GM21526 (cell line): ENCODE data around the gene RNF4.

Experiments used
- ATAC-seq: cut with Tn5 transposase; IDR thresholded peaks from one replicate; pipeline ENCODE4 v1.9.1; 2021; ENCODE audit warnings: moderate library complexity; ENCODE audit not compliant: unreplicated experiment, low FRiP score

Gene RNF4

GRCh38 chr4:2437475-2438215 is 31.3 kb upstream of the RNF4 start:
- ATAC-seq: no peak

DNA sequence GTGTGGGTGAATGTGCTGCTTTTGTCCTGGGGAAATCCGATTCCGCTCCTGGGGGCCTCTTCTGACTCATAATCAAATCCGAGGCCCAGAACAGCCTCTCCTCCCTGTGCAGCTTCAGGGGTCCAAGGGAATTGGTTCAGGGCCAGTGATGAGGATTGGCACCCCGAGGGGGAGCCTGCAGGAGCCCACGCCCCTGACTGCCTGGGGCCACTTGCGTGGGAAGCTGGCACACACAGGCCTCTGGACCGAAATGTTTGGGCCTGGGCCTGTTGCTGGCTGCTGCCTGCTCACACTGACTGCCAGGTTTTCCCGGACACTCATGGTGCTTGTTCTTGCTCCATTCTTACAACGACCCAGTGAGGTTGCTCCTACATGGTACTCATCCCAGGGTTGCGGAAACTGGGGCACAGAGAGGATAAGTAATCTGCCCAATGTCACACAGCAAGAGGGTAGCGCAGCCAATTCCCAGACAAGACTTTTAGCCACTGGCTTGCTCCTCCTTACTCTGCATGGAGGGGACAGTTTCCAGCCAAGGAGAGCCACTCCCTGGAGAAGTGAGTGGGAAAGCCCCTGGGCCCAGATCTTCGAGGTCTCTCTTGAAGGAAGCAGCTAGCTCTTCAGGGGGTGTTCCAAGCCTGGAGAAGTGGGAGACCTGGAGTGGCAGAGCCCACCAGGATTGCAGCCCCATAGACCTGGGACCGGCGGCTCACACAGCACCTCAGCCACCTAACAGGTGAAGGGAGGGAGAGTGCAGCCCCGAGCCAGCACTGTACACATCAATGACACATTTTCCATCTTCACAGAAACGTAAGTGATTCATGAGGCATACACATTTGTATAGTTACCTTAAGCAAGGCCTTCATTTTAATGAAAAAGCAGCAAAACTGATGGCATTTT is 29.8 kb upstream of the RNF4 start:
- ATAC-seq: no peak

DNA sequence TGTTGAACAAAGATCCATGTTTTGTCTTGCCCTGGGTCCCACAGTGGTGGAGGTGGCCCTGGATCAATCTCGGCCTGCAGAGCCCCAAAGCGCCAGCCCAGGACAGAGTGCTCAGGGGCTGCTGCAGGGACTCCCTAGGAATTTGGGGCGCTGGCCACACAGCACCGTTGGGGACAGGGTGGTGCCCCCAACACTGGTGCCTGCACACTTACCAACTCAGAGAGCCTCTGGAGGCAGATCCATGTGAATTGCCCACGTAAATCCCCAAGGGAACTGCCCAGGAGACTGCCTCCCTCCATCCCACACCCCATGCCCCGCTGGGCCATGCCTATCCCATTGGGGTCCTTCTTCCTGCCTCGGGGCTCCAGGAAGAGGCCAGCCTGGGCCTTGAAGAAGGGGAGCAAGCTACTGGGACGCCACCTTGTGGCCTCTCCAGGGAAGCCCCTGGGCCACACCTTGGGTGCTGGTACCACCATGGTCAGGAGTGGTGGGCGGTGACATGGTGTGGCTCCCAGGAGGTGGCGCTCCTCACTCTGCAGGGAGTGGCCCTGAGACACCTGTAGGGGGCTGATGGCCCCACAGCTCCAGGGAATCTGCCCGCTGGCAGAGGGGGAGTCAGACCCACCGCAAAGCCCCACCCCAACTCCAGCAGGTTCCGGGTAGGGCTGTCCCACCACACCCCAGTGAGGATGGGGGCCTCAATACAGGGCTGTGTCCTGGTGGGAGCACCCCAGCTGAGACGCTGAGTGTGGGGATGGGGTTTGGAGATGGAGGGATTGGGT is 27.3 kb upstream of the RNF4 start:
- peak; percentile 79 for ATAC-seq

DNA sequence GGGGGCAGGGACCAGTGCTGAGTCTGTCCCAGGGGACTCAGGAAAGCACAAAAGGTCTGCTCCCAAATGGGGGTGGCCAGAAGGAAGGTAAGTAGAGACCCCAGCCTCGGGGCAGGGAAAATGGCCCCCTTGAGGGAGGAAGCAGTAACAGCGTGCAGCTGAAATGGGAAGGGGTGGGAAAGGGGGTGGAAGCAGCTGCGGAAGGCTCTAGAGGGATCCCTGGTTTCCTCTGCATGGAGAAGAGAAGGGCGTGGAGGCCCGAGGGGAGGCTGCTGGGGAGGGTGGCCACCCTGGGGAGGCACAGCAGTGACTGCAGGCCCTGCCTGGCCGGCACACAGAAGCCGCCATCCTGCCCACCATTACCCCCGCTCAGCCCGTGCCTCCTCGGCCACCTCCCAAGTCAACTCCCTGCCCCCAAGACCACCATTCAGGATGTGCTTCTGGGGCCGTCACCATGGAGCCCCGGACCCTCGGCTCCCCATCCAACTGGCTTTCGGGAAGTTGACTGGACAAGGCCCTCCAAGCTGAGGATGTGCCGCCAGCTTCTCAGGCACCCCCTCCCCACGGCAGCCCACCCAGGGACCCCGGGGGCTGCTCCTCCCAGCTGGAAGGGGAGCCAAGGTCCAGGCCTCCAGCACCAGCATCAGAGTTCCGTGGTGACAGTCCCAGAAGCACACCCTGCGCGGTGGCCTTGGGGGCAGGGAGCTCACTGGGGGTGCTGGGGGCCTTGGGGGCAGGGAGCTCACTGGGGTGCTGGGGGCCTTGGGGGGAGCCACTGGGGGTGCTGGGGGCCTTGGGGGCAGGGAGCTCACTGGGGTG is 26.5 kb upstream of the RNF4 start:
- ATAC-seq: no peak

DNA sequence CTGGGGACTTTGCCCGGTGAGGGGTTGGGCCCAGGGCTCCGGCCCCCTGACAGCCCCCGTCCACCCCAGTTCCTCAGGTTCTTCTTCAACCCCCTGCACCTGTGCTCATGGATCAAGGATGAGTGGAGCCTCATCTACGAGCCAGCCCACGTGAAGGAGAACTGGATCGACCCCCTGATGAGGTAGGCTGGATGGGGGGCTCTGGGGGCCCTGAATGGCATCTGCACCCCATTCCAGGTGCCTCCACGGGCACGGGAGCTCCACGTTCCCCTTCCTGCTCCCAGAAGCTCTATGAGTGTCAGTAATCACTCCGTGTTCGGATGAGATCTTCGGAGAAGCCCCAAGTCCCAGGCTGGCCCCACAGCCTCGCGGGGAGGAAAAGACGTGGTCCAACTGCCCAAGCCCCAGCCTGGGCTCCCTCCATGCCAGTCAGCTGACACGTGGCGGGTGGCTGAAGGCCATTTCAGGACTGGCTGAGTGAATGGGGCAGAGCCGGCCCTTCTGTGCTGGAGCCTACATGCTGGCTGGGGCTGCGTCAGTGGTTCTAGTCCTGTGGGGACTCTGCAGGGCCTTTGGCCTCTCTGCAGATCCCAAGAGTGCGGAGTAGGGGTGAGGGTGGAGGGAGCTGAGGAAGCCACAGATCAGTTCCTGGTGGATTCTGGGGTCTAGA is 25.7 kb upstream of the RNF4 start:
- no peak for ATAC-seq

GRCh38 chr4:2443956-2444740 is 24.8 kb upstream of the RNF4 start:
- no peak for ATAC-seq

DNA sequence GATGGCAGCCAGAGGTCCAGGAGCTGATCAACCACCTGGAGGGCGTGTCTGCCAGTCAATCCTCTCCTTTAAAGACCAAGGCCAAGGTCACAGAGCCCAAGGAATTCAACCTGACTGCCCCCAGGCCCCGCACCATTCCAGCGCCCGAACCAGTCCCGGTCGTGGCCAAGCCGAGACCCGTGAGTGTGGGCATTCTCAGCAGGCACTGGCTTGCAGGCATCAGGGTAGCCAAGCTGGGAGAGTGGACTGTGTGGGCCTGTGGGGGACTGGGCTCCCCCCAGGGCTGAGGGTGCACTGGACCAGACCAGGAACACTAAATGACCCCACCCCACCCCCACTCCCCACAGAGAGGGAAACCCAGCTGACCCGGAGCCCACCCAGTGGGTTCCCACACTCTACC is 23.8 kb upstream of the RNF4 start:
- ATAC-seq: no peak

GRCh38 chr4:2445571-2445970 is 23.3 kb upstream of the RNF4 start:
- ATAC-seq: no peak

DNA sequence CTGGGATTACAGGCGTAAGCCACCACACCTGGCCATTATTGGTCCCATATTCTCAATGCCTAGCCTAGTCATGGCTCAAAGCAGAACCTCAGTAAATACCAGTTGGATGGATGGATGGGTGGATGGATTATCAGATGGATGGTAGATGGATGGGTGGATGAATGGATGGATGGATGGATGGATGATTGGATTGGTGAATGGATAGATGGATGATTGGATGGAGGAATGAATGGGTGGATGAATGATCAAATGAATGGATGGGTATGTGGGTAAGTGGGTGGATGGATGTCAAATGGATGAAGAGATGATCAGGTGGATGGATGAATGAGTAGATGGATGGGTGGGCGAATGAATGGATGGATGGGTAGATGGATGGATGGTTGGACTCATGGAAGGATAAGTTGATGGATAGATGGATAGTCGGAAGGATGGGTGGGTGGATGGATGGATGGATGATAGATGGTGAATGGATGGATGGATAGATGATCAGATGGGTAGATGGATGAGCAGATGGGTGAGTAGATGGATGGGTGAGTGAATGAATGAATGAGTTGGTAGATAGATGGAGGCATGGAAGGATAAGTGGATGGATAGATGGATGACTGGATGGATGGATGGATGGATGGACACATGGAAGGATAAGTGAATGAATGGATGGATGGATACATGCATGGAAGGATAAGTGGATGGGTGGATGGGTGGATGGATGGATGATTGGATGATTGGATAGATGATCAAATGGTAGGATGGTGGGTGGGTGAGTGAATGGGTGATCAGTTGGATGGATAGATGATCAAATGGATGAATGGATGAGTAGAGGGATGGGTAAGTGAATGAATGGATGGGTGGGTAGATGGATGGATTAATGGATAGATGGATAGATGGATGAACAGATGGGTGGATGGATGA is 22.0 kb upstream of the RNF4 start:
- ATAC-seq: no peak

DNA sequence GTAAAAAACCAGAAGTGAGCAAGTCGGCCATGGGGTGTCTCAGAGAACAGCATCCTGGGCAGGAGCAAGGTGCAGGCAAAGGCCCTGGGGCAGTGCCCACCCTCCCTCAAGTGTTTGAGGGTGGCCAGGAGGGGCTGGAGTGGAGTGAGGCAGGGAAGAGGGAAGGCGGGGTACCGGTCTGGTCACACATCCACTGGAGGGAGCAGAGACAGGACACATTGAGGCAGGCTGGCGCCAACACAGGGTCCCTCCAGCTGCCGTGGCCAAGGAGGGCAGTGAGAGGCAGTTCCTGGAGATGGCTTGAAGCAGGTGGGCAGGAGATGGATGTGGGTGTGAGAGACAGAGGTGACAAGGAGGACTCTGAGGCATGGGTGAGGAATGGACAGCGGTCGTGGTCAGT is 20.3 kb upstream of the RNF4 start:
- ATAC-seq: no peak

DNA sequence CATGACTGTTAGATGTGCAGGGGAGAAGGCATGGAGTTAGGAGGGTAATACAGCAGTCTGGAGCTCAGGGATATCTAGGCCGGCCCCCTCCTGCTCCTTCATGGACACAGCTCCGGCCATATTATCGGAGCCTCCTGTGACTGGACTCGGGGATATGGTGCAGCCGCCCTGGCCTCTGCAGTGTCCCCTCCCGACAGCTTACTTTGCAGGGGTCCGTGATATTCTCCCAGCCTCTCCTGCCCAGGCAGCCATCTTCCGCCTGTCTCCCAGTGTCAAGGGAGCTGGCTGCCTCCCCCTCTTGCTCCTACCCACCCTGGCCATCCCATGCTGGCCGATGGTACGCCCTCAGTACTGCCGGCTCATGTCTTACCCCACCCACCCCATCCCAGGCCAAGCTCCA is 19.9 kb upstream of the RNF4 start:
- ATAC-seq: no peak

DNA sequence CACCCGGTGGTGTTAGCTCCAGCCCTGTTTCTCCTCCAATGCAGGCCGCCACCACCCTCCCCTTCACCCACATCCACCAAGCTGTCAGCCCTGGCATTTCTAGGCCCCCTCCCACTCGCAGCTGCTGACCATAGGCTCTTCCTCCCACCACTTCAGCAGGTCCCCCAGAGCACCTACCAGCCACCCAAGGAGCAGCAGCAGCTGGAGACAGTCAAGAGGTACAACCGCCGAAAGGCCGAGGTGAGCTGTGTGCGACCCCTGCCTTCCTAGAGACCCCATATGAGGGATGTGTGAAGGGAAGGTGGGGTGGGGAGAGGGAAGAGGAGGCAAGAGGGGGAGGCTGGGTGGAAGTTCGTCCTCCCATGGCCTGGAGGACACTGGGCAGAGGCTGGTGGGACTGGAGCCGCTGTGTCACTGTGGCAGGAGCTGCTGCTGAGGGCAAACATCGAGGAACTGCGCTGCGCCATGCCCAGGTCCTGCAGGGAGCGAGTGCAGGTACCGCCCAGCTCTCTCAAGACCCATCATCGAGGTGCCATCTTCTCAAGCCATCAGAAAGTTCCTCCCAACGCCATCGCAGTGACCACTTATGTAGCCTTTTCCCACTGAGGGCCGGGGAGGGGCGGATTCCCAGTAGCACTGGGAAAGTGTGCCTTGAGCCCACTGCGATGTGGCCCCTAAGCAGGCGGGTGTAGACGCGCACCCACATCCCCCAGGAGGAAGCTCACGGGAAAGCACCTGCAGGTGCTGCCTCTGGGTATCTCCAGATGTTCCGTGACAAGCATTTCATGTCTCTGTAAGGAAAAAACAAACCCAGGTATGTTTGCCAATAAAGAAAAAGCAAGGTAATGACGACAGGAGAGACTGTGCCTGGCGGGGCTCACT is 19.2 kb upstream of the RNF4 start:
- no peak for ATAC-seq

DNA sequence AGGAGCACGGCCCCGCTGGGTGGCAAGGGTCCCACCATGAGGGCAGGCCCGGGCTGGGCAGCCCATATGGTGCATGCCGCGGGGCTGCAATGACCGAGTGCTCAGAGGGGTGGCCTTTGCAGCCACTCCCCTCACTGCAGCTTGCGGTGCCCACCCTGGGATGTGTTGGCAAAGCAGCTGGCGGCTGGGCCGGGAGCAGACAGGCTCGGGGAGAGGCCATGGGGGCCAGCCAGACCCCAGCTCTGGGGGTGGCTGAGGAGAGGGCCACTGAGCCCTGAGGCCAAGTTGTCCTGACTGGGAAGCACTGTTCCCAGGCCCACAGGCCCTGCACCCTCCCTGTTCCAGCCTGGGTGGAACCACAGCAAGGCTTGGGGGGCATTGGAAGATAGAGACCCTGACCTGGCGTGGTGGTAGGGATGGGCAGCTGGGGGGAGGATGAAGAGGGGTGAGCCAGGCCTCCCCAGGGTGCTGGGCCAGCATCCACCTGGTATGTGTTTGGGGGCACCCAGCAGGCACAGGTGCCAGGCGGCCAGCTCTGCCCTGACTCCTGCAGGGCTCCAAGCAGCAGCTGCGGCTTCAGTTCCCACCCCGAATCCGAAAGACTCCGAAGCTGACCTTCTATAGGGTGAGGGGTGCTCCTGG is 18.4 kb upstream of the RNF4 start:
- no peak for ATAC-seq

DNA sequence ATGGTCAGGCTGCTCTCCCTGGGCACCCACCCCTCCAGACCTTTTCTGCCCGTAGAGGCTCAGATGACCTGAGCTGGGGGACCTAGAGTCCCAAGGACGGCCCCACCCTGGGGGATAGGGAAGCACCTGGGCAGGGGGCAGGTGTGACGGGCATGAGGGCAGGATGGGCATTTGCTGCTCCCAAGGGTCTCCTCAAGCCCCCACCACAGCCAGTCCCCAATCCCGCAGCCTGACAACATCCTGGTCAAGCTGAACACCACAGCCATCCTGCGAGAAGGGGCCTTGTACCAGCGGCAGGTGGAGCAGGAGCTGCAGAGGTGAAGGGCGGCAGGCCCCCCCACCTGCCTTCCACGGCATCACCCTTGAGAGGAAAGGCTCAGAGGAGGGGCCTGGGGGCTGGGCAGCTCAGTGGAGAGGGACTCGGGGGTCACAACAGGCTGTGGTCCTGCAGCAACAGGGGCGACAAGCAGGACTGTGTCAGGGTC is 17.8 kb upstream of the RNF4 start:
- no peak for ATAC-seq

DNA sequence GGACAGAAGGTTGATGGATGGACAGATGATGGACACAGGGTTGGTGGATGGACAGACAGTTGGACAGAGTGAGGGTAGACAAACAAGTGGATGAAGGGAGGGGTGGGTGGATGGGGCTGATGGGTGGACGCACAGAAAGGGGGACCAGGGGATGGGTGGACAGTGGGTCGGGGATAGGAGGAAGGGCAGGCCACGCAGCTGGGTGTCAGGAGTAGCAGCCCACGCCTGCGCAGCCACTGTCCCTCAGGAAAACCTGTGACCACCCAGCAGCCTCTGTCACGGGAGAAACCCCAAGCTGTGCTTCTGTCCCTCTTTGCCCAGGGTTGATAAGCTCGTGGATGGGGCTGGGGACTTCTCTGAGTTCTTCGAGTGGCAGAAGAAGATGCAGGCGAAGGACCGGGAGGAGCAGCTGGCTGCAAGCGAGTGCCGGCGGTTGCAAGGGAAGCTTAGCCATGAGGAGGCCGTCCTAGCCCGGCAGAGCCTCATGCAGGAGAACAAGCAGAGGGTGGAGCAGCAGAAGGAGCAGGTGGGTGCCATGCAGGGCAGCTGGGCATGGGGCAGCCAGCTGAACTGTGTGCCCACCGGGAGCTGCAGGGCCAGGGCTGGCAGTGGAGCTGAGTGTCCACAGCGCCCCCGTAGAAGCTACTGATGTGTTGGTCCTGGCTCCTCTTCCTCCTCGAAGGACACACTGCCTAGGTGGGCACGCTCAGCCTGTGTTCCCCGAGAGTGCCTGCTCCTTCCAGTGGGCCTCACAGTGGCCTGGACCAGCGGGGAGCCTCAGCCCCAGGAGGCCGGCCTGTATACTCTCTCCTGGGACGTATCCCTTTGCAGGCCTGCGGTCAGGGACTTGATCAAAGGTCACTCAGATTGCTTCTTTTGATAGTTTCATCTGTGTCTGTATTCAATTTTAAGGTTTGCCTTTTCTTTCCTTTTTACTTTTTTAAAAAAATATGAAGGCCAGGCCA is 16.8 kb upstream of the RNF4 start:
- ATAC-seq: no peak
